H9 (cell line): ENCODE measurements around the gene GAD2. TPM values are rescaled to one million over a fixed set of nuclear protein-coding genes. Genes with fewer than 3 reads are reported as not detected.

Experiments used
- DNase-seq: peaks from one replicate; pipeline ENCODE4 v3.0.0-alpha.2; 2017
- H2AFZ ChIP-seq: one replicate; pipeline ENCODE4 v1.6.1; 2013; ENCODE audit warnings: mild to moderate bottlenecking, low read length, control low read depth, moderate library complexity
- H2AK5ac ChIP-seq: 2 replicates; pipeline ENCODE4 v1.6.1; 2013; ENCODE audit warnings: low read length, control low read depth, mixed read lengths; ENCODE audit not compliant: insufficient read length
- H2BK120ac ChIP-seq: one replicate; pipeline ENCODE4 v1.6.1; 2013; ENCODE audit warnings: low read depth, mild to moderate bottlenecking, low read length, control low read depth, inconsistent platforms; ENCODE audit not compliant: poor library complexity, severe bottlenecking
- H2BK12ac ChIP-seq: 2 replicates; pipeline ENCODE4 v1.6.1; 2013; ENCODE audit warnings: low read length, control low read depth, mixed read lengths, low read depth; ENCODE audit not compliant: insufficient read length
- H2BK15ac ChIP-seq: 2 replicates; pipeline ENCODE4 v1.6.1; 2013; ENCODE audit warnings: low read depth, low read length, control low read depth
- H2BK20ac ChIP-seq: one replicate; pipeline ENCODE4 v1.6.1; 2013; ENCODE audit warnings: low read depth, mild to moderate bottlenecking, low read length, control low read depth, inconsistent platforms; ENCODE audit not compliant: poor library complexity, severe bottlenecking
- H2BK5ac ChIP-seq: 2 replicates; pipeline ENCODE4 v1.6.1; 2013; ENCODE audit warnings: low read length, control low read depth, mixed read lengths; ENCODE audit not compliant: insufficient read length
- H3K14ac ChIP-seq: 2 replicates; pipeline ENCODE4 v1.6.1; 2013; ENCODE audit warnings: low read length, control low read depth; ENCODE audit not compliant: insufficient read depth
- H3K18ac ChIP-seq: 2 replicates; pipeline ENCODE4 v1.6.1; 2013; ENCODE audit warnings: low read depth, mild to moderate bottlenecking, mixed read lengths, low read length, control low read depth; ENCODE audit not compliant: insufficient read length
- H3K23ac ChIP-seq: 2 replicates; pipeline ENCODE4 v1.6.1; 2013; ENCODE audit warnings: low read length, control low read depth, mixed read lengths, low read depth; ENCODE audit not compliant: insufficient read length
- H3K23me2 ChIP-seq: 2 replicates; pipeline ENCODE4 v1.6.1; 2013; ENCODE audit warnings: low read depth, mild to moderate bottlenecking, mixed read lengths, low read length, control low read depth; ENCODE audit not compliant: insufficient read length, poor library complexity, severe bottlenecking
- H3K27ac ChIP-seq: 2 replicates; pipeline ENCODE4 v1.5.1; 2013; ENCODE audit warnings: low read length, control low read depth, mixed read lengths, low read depth; ENCODE audit not compliant: insufficient read length
- H3K27me3 ChIP-seq: 2 replicates; pipeline ENCODE4 v1.6.1; 2013; ENCODE audit warnings: low read length, control low read depth, inconsistent platforms; ENCODE audit not compliant: insufficient read depth
- H3K4ac ChIP-seq: 2 replicates; pipeline ENCODE4 v1.6.1; 2013; ENCODE audit warnings: low read depth, mild to moderate bottlenecking, control low read depth, inconsistent platforms, low read length, moderate library complexity
- H3K4me1 ChIP-seq: 2 replicates; pipeline ENCODE4 v1.6.1; 2013; ENCODE audit warnings: low read length, control low read depth, inconsistent platforms; ENCODE audit not compliant: insufficient read depth
- H3K4me2 ChIP-seq: 2 replicates; pipeline ENCODE4 v1.6.1; 2013; ENCODE audit warnings: low read length, control low read depth, mixed read lengths; ENCODE audit not compliant: insufficient read length, insufficient read depth
- H3K56ac ChIP-seq: 2 replicates; pipeline ENCODE4 v1.6.1; 2013; ENCODE audit warnings: low read depth, mild to moderate bottlenecking, mixed read lengths, low read length, control low read depth; ENCODE audit not compliant: insufficient read length
- H3K79me1 ChIP-seq: 2 replicates; pipeline ENCODE4 v1.6.1; 2013; ENCODE audit warnings: low read depth, mild to moderate bottlenecking, moderate library complexity, low read length, control low read depth, inconsistent platforms; ENCODE audit not compliant: insufficient read depth, poor library complexity, severe bottlenecking
- H3K79me2 ChIP-seq: 2 replicates; pipeline ENCODE4 v1.6.1; 2013; ENCODE audit warnings: low read length, control low read depth, inconsistent platforms; ENCODE audit not compliant: insufficient read depth
- H3K9ac ChIP-seq: 2 replicates; pipeline ENCODE4 v1.6.1; 2013; ENCODE audit warnings: low read length, control low read depth, mixed read lengths; ENCODE audit not compliant: insufficient read length; ENCODE audit errors: extremely low read depth
- H3K9me3 ChIP-seq: one replicate; pipeline ENCODE4 v1.6.1; 2013; ENCODE audit warnings: low read depth, low read length, inconsistent platforms; ENCODE audit not compliant: control insufficient read depth
- H3T11ph ChIP-seq: one replicate; pipeline ENCODE4 v1.6.1; 2013; ENCODE audit warnings: mild to moderate bottlenecking, low read length, control low read depth, inconsistent platforms
- H4K20me1 ChIP-seq: one replicate; pipeline ENCODE4 v1.6.1; 2013; ENCODE audit not compliant: control insufficient read depth, insufficient read length, insufficient read depth
- H4K5ac ChIP-seq: 2 replicates; pipeline ENCODE4 v1.6.1; 2013; ENCODE audit warnings: low read depth, mild to moderate bottlenecking, mixed read lengths, low read length, control low read depth; ENCODE audit not compliant: insufficient read length
- H4K8ac ChIP-seq: replicated peaks from 2 replicates; pipeline ENCODE4 v1.6.1; 2013; ENCODE audit warnings: low read length, control low read depth, mixed read lengths, low read depth; ENCODE audit not compliant: insufficient read length
- H4K91ac ChIP-seq: 2 replicates; pipeline ENCODE4 v1.6.1; 2013; ENCODE audit warnings: low read depth, mild to moderate bottlenecking, moderate library complexity, mixed read lengths, low read length, control low read depth; ENCODE audit not compliant: insufficient read length
- H3K27ac Mint-ChIP-seq, 3 experiments: 2 replicates in 2 of 3; 3 replicates in 1 of 3; pipeline ENCODE4 v1.8.0; 2020 to 2021; ENCODE audit warnings: mixed read lengths in 3 of 3, mild to moderate bottlenecking in 1 of 3, moderate library complexity in 1 of 3
- H3K27me3 Mint-ChIP-seq: 2 replicates; pipeline ENCODE4 v1.8.0; 2021; ENCODE audit warnings: low read depth, mild to moderate bottlenecking, moderate library complexity, mixed read lengths
- H3K36me3 Mint-ChIP-seq, 3 experiments: 2 replicates in 2 of 3; 3 replicates in 1 of 3; pipeline ENCODE4 v1.8.0; 2020 to 2021; ENCODE audit warnings: low read depth in 3 of 3, mixed read lengths in 3 of 3; ENCODE audit not compliant: insufficient read depth in 1 of 3
- H3K4me1 Mint-ChIP-seq, 2 experiments: 2 replicates each; pipeline ENCODE4 v1.8.0; 2020; ENCODE audit warnings: mixed read lengths in 2 of 2
- H3K4me3 Mint-ChIP-seq, 2 experiments: 2 replicates in 1 of 2; 3 replicates in 1 of 2; pipeline ENCODE4 v1.8.0; 2020 to 2021; ENCODE audit warnings: mild to moderate bottlenecking in 2 of 2, mixed read lengths in 2 of 2, moderate library complexity in 1 of 2
- H3K9me3 Mint-ChIP-seq, 2 experiments: 2 replicates in 1 of 2; 3 replicates in 1 of 2; pipeline ENCODE4 v1.8.0; 2020; ENCODE audit warnings: mild to moderate bottlenecking in 2 of 2, mixed read lengths in 2 of 2, moderate library complexity in 1 of 2
- WGBS: extraction: QIAGEN DNeasy Blood & Tissue Kit; methylation state at CpG from one replicate; pipeline ENCODE4 v1.1.7; 2013; ENCODE audit warnings: missing lambda C conversion rate, low lambda C conversion rate, mixed read lengths; ENCODE audit not compliant: insufficient read length; ENCODE audit errors: extremely low coverage; 5-methylcytosine and 5-hydroxymethylcytosine counted together
- total RNA-seq: library from RNA; stranded (reverse); gene quantifications from 2 replicates; pipeline ENCODE4 v1.2.1, GENCODE V29; 2021
- TF ChIP-seq, protein P1 (sequence below): fragments of 200-600 bp; sonication (generic); conservative IDR thresholded peaks from 3 replicates; pipeline ENCODE4 v1.8.0; 2021; ENCODE audit warnings: antibody characterized with exemption, mild to moderate bottlenecking

Gene GAD2
- total RNA-seq, 1 experiment from 2014 or later, result 2.0 TPM

DNA sequence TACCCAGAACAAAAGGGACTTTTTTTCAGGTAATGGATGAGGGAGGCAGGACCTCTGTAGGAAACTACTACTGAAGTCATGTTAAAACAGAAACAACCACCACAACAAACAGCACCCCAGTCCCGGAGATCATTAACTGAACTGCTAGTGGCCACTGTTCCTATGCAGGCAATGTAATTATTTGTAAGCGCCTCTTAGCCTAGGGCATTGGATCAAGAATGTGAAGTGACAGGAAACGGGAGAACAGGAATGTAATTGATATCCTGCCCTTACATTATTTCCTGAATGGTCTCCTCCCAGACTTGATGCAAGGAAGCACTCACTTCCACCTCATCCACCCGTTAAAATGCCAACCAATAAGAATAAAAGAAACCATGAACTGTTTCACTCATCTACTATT is 16.7 kb upstream of the GAD2 start:
- Histone ChIP-seq H3K27ac (no peak overlapping the region), H2AK5ac (no peak overlapping the region), H3K4ac (no peak overlapping the region), H4K8ac (no peak overlapping the region), H3K23ac (no peak overlapping the region), H3K18ac (no peak overlapping the region), H3K27me3 (no peaks in the 10 kb centered on the region), H2BK20ac (no peak overlapping the region), H3K4me2 (no peak overlapping the region), H3K9ac (no peak overlapping the region), H2BK15ac (no peak overlapping the region), H3K4me1 (peaks cover 3% of the 10 kb centered on the region; the same call in 1 of the 2 replicates), H3K23me2 (no peaks in the 10 kb centered on the region), H2BK5ac (no peak overlapping the region), H4K5ac (no peak overlapping the region), H2BK120ac (no peak overlapping the region), H4K91ac (no peak overlapping the region), H2BK12ac (no peak overlapping the region), H3K56ac (no peak overlapping the region), H3K14ac (no peak overlapping the region), H3K79me2 (no peaks in the 10 kb centered on the region), H4K20me1 (no peaks in the 10 kb centered on the region), H3K9me3 (no peaks in the 10 kb centered on the region), H3K79me1 (no peaks in the 10 kb centered on the region), H2AFZ (no peak overlapping the region), H3T11ph (no peak overlapping the region)
- H3K4me3 Mint-ChIP-seq, result no peak overlapping the region
- H3K27me3 Mint-ChIP-seq, result no peaks in the 10 kb centered on the region
- no peaks in the 10 kb centered on the region for H3K9me3 Mint-ChIP-seq
- H3K4me1 Mint-ChIP-seq, result peaks cover 6 to 13% of the 10 kb centered on the region in 2 experiments; a peak in 3 of 4 replicates
- H3K27ac Mint-ChIP-seq, result no peak overlapping the region
- WGBS, result no CpG with 5 or more reads among the region's 4 CpGs
- DNase-seq, result no peak
- TF ChIP-seq, protein P1, sequence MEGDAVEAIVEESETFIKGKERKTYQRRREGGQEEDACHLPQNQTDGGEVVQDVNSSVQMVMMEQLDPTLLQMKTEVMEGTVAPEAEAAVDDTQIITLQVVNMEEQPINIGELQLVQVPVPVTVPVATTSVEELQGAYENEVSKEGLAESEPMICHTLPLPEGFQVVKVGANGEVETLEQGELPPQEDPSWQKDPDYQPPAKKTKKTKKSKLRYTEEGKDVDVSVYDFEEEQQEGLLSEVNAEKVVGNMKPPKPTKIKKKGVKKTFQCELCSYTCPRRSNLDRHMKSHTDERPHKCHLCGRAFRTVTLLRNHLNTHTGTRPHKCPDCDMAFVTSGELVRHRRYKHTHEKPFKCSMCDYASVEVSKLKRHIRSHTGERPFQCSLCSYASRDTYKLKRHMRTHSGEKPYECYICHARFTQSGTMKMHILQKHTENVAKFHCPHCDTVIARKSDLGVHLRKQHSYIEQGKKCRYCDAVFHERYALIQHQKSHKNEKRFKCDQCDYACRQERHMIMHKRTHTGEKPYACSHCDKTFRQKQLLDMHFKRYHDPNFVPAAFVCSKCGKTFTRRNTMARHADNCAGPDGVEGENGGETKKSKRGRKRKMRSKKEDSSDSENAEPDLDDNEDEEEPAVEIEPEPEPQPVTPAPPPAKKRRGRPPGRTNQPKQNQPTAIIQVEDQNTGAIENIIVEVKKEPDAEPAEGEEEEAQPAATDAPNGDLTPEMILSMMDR, result no peak
- no peaks in the 10 kb centered on the region for H3K36me3 Mint-ChIP-seq
